HCT116 (cell line): ENCODE data around the gene CNN3. TPM values are rescaled to one million over a fixed set of nuclear protein-coding genes. Genes with fewer than 3 reads are reported as not detected.

Experiments used
- ATAC-seq: fragments of 200-7000 bp; cut with Tn5 transposase; 2 replicates; pipeline ENCODE4 v1.9.1; 2020; ENCODE audit warnings: mild to moderate bottlenecking, moderate library complexity
- BruUV-seq: library from RNA; stranded (reverse); fragments of 400-500 nt; replicated peaks from 2 replicates; lab custom pipeline; 2021; lab: Mats Ljungman, UMichigan
- CTCF ChIA-PET: fragments of 300-600 bp; sonication (Branson Sonifier 250); formaldehyde crosslinking; loops from one replicate; lab custom pipeline; 2021; ENCODE audit warnings: antibody characterized with exemption; lab: Charles Lee
- POLR2A ChIA-PET: fragments of 300-600, 350-600 bp; sonication (Branson Sonifier 250); formaldehyde crosslinking; loops from one replicate; lab custom pipeline; 2021; ENCODE audit warnings: antibody characterized with exemption; lab: Charles Lee
- RAD21 ChIA-PET, 2 experiments: fragments of 300-600 bp; sonication (Branson Sonifier 250); formaldehyde crosslinking; loops; one replicate each; lab custom pipeline; 2023; ENCODE audit warnings: low total read pairs in 2 of 2; ENCODE audit not compliant: uncharacterized antibody in 2 of 2, unreplicated experiment in 2 of 2, low non-redundant PET in 1 of 2; lab: Charles Lee
- DNase-seq: peaks from one replicate; pipeline ENCODE4 v3.0.0-alpha.2; 2010; ENCODE audit warnings: low read depth, low spot score
- H2AFZ ChIP-seq: fragments of 200-600 bp; shearing (Covaris generic), sonication (generic); 2 replicates; pipeline ENCODE4 v1.6.1; 2017; ENCODE audit warnings: low read depth, mixed run types, mixed read lengths, antibody characterized with exemption, low read length; ENCODE audit not compliant: poor library complexity, severe bottlenecking
- H3K27ac ChIP-seq: 2 replicates; pipeline ENCODE4 v1.5.1; 2012; ENCODE audit warnings: low read depth, low read length
- H3K27me3 ChIP-seq: fragments of 200-600 bp; sonication (generic); 2 replicates; pipeline ENCODE4 v1.6.1; 2016; ENCODE audit warnings: mixed run types, low read length, mixed read lengths; ENCODE audit not compliant: insufficient read depth
- H3K36me3 ChIP-seq, 2 experiments: fragments of 200-500 bp in 1 of 2; fragments of 200-600 bp in 1 of 2; sonication (Bioruptor generic) in 1 of 2; sonication (generic) in 1 of 2; 2 replicates each; pipeline versions ENCODE4 v1.5.1 to v1.6.1; 2014 to 2016; ENCODE audit warnings: low read length in 2 of 2, inconsistent platforms in 1 of 2, mixed read lengths in 1 of 2, mixed run types in 1 of 2; ENCODE audit not compliant: insufficient read depth in 2 of 2, control insufficient read depth in 1 of 2
- H3K4me1 ChIP-seq, 2 experiments: fragments of 200-600 bp in 1 of 2; sonication (generic) in 1 of 2; 2 replicates each; pipeline versions ENCODE4 v1.5.1 to v1.6.1; 2012 to 2017; ENCODE audit warnings: low read length in 2 of 2, inconsistent platforms in 1 of 2, mild to moderate bottlenecking in 1 of 2, mixed read lengths in 1 of 2, mixed run types in 1 of 2, moderate library complexity in 1 of 2; ENCODE audit not compliant: insufficient read depth in 2 of 2, control insufficient read depth in 1 of 2
- H3K4me2 ChIP-seq: fragments of 200-600 bp; sonication (generic); 2 replicates; pipeline ENCODE4 v1.6.1; 2017; ENCODE audit warnings: mixed run types, low read length, mixed read lengths
- H3K4me3 ChIP-seq, 2 experiments: fragments of 200-600 bp in 1 of 2; sonication (generic) in 1 of 2; replicated peaks in 1 of 2; 2 replicates each; pipeline ENCODE4 v1.5.1; 2011 to 2016; ENCODE audit warnings: low read length in 2 of 2, control low read depth in 1 of 2, low read depth in 1 of 2, mild to moderate bottlenecking in 1 of 2, mixed read lengths in 1 of 2, mixed run types in 1 of 2
- H3K79me2 ChIP-seq: fragments of 200-600 bp; sonication (generic); 2 replicates; pipeline ENCODE4 v1.6.1; 2017; ENCODE audit warnings: mild to moderate bottlenecking, mixed run types, low read length, moderate library complexity, mixed read lengths; ENCODE audit not compliant: insufficient read depth
- H3K9ac ChIP-seq: fragments of 200-600 bp; sonication (generic); 2 replicates; pipeline ENCODE4 v1.6.1; 2016; ENCODE audit warnings: low read length, mixed read lengths
- H3K9me2 ChIP-seq: fragments of 200-600 bp; sonication (generic), shearing (Covaris generic); 2 replicates; pipeline ENCODE4 v1.6.1; 2017; ENCODE audit warnings: mixed run types, mild to moderate bottlenecking, moderate library complexity; ENCODE audit not compliant: insufficient read depth
- H3K9me3 ChIP-seq, 2 experiments: fragments of 200-500 bp in 1 of 2; fragments of 200-600 bp in 1 of 2; sonication (Bioruptor generic) in 1 of 2; sonication (generic) in 1 of 2; 2 replicates each; pipeline ENCODE4 v1.6.1; 2014 to 2017; ENCODE audit warnings: low read length in 2 of 2, mixed read lengths in 2 of 2, inconsistent platforms in 1 of 2, low read depth in 1 of 2, mild to moderate bottlenecking in 1 of 2, mixed run types in 1 of 2, moderate library complexity in 1 of 2; ENCODE audit not compliant: control insufficient read depth in 1 of 2, insufficient read depth in 1 of 2
- H4K20me1 ChIP-seq: fragments of 200-600 bp; sonication (generic), shearing (Covaris generic); 2 replicates; pipeline ENCODE4 v1.6.1; 2017; ENCODE audit warnings: mixed run types, mild to moderate bottlenecking, moderate library complexity; ENCODE audit not compliant: insufficient read depth
- CEBPB ChIP-seq: IDR thresholded peaks from 2 replicates; pipeline ENCODE4 v1.6.1; 2012; ENCODE audit warnings: low read depth
- EGR1 ChIP-seq: IDR thresholded peaks from 2 replicates; pipeline ENCODE4 v1.6.1; 2012; ENCODE audit warnings: low read depth
- EZH2 ChIP-seq: fragments of 200-600 bp; sonication (generic); IDR thresholded peaks from 2 replicates; pipeline ENCODE4 v1.6.1; 2017; ENCODE audit warnings: antibody characterized with exemption, mixed run types
- EZH2phosphoT487 ChIP-seq: fragments of 200-600 bp; IDR thresholded peaks from 2 replicates; pipeline ENCODE4 v1.6.1; 2018; ENCODE audit warnings: antibody characterized with exemption, borderline replicate concordance
- JUND ChIP-seq: IDR thresholded peaks from 2 replicates; pipeline ENCODE4 v1.6.1; 2012
- POLR2A ChIP-seq: IDR thresholded peaks from 2 replicates; pipeline ENCODE4 v1.7.0; 2011; ENCODE audit warnings: borderline replicate concordance; ENCODE audit not compliant: insufficient read depth, insufficient read length; ENCODE audit errors: extremely low read depth
- POLR2AphosphoS5 ChIP-seq: IDR thresholded peaks from 2 replicates; pipeline ENCODE4 v1.6.1; 2011; ENCODE audit warnings: mild to moderate bottlenecking, low read depth, low read length, moderate library complexity
- RAD21 ChIP-seq: IDR thresholded peaks from 2 replicates; pipeline ENCODE4 v1.6.1; 2012; ENCODE audit warnings: low read depth, mild to moderate bottlenecking
- SIN3A ChIP-seq: IDR thresholded peaks from 2 replicates; pipeline ENCODE4 v1.6.1; 2012; ENCODE audit warnings: low read depth
- TCF7L2 ChIP-seq: IDR thresholded peaks from 2 replicates; pipeline ENCODE4 v1.7.0; 2011; ENCODE audit warnings: borderline replicate concordance, inconsistent platforms; ENCODE audit not compliant: insufficient read depth, insufficient read length; ENCODE audit errors: extremely low read depth
- YY1 ChIP-seq: IDR thresholded peaks from 2 replicates; pipeline ENCODE4 v1.6.1; 2011; ENCODE audit warnings: low read length, low read depth, moderate library complexity, mild to moderate bottlenecking; ENCODE audit not compliant: insufficient replicate concordance; ENCODE audit errors: extremely low read depth
- ZFX ChIP-seq: fragments of 450-650 bp; IDR thresholded peaks from 2 replicates; pipeline ENCODE4 v1.6.1; 2017
- intact Hi-C: fragments of 100-400 bp; cut with micrococcal nuclease; formaldehyde crosslinking; loops from 2 replicates; pipeline ENCODE4 v1.10.0; 2022
- total RNA-seq: library from RNA; stranded (reverse); gene quantifications from one replicate; pipeline ENCODE4 v1.2.1, GENCODE V29; 2021; ENCODE audit not compliant: unreplicated experiment
- TF ChIP-seq, protein P1 (sequence below): IDR thresholded peaks from 2 replicates; pipeline ENCODE4 v1.6.1; 2012
- TF ChIP-seq, protein P2 (sequence below): IDR thresholded peaks from 2 replicates; pipeline ENCODE4 v1.6.1; 2012; ENCODE audit warnings: low read depth

Gene CNN3
- total RNA-seq, 1 experiment from 2014 or later: 109 TPM

DNA sequence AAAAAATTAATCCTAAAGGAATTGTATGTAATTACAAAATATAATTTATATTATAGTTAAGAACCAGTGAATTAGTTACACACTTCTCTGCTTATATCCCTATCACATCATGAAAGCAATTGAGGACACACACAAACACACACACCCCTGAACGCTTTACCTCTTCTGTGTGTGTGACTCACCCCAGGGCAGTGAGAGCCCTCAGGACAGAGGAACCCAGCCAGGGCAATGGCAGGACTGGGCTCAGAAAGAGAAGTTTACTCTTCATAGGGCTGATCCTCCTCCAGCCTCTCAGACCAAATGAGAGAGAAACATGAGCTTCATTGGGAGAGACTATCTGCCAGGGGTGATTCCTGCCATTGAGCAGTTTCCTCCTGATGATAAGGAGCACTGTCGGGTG lies 68.6 kb downstream of the CNN3 start:
- ChIA-PET POLR2A (no interaction called here), CTCF (interaction anchor here (5.5 to 7.0 kb wide), 2 partner anchors 183 to 187 kb away, joined by 101 to 190 read pairs; no protein-coding TSS in a partner anchor), RAD21 (no interaction called here)
- TF ChIP-seq, protein P1, sequence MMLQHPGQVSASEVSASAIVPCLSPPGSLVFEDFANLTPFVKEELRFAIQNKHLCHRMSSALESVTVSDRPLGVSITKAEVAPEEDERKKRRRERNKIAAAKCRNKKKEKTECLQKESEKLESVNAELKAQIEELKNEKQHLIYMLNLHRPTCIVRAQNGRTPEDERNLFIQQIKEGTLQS: no peak
- TF ChIP-seq YY1 (no peak), JUND (no peak), RAD21 (no peak), EZH2 (no peak), EZH2phosphoT487 (no peak), EGR1 (no peak), SIN3A (no peak), CEBPB (no peak), ZFX (no peak), POLR2AphosphoS5 (no peak), TCF7L2 (no peak), POLR2A (no peak)
- TF ChIP-seq, protein P2, sequence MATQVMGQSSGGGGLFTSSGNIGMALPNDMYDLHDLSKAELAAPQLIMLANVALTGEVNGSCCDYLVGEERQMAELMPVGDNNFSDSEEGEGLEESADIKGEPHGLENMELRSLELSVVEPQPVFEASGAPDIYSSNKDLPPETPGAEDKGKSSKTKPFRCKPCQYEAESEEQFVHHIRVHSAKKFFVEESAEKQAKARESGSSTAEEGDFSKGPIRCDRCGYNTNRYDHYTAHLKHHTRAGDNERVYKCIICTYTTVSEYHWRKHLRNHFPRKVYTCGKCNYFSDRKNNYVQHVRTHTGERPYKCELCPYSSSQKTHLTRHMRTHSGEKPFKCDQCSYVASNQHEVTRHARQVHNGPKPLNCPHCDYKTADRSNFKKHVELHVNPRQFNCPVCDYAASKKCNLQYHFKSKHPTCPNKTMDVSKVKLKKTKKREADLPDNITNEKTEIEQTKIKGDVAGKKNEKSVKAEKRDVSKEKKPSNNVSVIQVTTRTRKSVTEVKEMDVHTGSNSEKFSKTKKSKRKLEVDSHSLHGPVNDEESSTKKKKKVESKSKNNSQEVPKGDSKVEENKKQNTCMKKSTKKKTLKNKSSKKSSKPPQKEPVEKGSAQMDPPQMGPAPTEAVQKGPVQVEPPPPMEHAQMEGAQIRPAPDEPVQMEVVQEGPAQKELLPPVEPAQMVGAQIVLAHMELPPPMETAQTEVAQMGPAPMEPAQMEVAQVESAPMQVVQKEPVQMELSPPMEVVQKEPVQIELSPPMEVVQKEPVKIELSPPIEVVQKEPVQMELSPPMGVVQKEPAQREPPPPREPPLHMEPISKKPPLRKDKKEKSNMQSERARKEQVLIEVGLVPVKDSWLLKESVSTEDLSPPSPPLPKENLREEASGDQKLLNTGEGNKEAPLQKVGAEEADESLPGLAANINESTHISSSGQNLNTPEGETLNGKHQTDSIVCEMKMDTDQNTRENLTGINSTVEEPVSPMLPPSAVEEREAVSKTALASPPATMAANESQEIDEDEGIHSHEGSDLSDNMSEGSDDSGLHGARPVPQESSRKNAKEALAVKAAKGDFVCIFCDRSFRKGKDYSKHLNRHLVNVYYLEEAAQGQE: no peak
- H3K27me3 ChIP-seq: no peaks in the 10 kb centered on the region
- H2AFZ ChIP-seq: no peak overlapping the region
- DNase-seq (no peak), ATAC-seq (no peak)
- intact Hi-C loops: no loop called here
- H3K79me2 ChIP-seq: no peaks in the 10 kb centered on the region
- no peaks in the 10 kb centered on the region for H4K20me1 ChIP-seq
- no peak overlapping the region for H3K27ac ChIP-seq
- H3K4me2 ChIP-seq: no peak overlapping the region
- H3K9ac ChIP-seq: no peak overlapping the region
- no peaks in the 10 kb centered on the region for H3K9me2 ChIP-seq
- H3K4me3 ChIP-seq: no peak overlapping the region
- H3K4me1 ChIP-seq: peaks cover 33 to 60% of the 10 kb centered on the region in 2 experiments
- H3K36me3 ChIP-seq: no peaks in the 10 kb centered on the region
- BruUV-seq: no TSS peak
- H3K9me3 ChIP-seq: no peaks in the 10 kb centered on the region
